GM21528 (cell line): ENCODE results near the gene CALHM6.

Experiments used
- ATAC-seq: cut with Tn5 transposase; IDR thresholded peaks from one replicate; pipeline ENCODE4 v1.9.1; 2021; ENCODE audit warnings: mild to moderate bottlenecking, moderate library complexity; ENCODE audit not compliant: unreplicated experiment, low FRiP score

The CALHM6 gene

DNA sequence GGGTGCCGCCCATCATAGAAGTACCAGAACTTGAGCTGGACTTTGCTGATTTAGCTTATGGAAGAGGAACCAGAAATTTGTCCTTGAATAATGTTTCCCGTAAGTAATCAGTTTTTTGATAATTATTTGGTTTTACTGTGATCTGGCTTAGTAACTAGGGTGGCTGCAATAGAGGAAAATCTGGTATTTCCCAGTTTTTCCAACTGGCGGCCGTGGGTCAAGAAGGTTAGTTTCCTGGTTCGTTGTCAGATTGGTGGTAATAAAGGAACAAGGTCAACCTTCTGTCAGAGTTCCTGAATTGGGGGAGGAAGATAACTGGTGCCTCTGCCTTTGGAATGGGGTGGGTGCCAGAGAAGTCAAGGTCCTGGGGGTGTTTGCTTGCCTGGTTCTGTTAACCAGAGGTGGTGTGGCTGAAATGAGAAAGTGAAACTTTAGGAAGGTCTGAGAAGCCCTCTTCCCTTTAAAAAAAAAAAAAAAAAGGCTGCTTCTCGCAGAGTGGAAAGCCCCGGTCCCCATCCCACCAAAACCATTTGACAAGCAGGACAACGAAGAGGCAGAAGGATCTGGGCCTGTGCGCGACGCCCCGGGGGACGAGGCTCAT is at the start of gene CALHM6:
Gene CALHM6 (plus strand): TSS at position 45 of the 601 bp plus-strand sequence. CDS start 555 bp downstream, at position 600.
- ATAC-seq, result peak; percentile 17

DNA sequence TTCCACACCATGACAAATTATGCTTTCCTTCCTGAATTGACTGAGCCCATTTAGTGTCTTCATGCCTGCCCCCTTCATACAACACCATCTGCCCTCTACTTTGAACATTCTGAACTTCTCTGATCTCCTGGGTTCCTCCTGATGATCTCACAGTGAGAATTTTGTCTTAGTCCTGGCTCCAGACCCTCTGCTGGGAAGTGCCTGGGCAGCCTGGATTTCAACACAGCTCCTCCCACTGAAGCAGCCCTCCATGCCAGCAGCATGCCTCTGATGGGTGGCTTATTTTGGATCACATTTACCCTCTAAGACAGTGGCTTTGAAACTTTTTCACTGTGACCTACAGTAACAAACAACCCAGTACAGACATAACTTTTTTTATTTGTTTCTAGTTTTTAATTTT is 48.9 kb upstream of the CALHM6 start:
- no peak for ATAC-seq

DNA sequence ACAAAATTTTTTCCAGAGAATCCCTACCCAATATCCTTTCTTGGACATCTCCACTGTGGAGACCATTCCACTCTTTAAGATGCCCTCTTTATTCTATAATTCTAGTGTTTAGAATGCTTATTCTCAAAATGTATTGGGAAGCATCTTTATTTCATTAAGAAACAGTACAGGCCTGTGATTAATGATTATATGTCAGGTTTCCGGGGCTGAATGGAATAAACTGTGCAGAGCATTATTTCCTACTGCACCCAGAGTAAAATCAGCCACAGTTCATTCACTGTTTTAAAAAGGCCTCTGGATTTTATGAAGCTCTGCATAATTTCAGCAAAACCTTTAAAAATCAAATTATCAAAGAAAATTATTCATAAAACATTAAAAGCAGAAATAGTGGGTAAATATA is 47.8 kb upstream of the CALHM6 start:
- ATAC-seq, result no peak

DNA sequence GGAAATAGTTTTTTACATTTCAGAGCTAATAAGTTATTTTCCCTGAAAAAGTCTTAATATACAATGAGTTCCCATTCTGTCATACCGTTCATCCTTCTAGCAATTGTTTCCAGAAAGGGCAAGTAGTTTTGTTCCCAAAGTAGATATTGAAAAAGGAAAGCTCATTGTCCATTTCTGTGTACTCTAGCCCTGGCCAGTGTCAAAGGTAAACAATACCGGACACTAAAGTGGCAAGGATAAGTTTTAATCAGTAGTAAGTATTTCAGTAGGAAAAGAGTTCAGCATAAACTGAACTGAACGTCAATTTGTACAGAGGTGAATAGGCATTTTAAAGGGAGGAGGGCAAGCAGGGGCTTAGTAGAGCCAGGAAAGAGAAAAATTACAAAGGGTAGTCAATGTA is 43.5 kb upstream of the CALHM6 start:
- ATAC-seq, result no peak

DNA sequence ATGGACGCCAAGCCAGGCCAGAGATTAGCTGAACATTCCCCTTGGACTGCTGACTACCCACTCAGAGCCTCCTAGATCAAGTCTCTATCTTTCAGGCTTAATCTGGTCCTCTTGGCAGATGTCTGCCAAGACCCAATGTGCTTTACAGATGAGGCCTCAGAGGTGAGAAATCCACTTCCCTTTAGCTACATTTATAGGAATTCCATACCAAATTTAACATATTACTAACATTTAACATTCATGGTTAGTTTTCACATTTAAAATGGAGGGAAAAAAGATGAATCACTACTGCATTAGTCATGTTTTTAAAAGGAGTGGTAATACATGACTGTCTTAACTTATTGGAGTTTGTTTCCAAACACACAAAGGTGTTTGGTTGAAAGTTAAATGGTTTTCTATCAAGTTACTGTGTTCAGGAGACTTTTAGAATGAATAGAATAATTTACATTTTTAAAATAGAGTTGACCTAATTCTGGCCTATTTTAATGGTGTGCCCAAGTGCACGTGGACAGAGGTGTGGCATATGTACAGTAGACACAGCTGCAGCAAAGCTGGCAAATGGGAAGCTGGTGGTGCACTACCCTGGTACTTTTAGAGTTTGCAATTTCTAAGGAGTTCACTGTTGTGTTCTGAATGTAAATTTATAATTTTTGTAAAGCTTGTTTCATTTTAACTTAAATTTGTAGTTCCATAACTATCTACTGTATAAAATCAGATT is 41.9 kb upstream of the CALHM6 start:
- ATAC-seq, result no peak

DNA sequence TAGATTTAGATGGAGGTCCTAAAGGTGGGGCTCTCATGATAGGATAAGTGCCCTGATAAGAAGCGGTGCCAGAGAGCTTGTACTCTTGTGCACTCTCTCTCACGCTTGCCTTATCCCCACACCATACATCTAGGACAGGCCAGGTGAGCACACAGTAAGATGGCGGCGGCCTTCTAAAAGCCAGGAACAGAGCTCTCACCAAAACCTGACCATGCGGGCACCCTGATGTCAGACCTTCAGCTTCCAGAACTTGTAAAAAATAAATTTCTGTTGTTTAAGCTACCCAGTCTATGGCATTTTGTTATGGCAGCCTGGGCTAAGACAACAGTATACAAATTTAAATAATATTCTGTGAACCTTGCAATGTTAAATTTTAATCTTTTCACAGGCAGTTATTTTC is 40.8 kb upstream of the CALHM6 start:
- ATAC-seq, result no peak

DNA sequence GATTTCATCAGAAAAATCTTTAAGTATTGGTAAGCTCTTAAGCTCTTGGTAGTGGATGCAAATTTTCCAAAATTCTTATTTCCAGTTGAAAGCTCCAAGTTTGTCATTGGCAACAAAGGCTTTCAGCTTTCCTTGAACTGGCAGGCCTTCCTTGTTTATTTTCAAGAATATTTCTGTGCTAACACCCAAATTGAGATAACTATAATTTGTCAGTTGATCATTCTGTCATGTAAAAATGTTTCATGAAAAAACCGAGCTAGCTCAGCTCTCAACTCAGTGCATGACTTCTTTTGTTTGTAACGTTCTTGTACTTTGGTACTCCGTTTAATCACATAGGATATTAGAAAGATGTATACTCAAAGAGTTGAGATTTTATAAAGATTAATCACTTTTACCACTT is 38.9 kb upstream of the CALHM6 start:
- ATAC-seq, result no peak

DNA sequence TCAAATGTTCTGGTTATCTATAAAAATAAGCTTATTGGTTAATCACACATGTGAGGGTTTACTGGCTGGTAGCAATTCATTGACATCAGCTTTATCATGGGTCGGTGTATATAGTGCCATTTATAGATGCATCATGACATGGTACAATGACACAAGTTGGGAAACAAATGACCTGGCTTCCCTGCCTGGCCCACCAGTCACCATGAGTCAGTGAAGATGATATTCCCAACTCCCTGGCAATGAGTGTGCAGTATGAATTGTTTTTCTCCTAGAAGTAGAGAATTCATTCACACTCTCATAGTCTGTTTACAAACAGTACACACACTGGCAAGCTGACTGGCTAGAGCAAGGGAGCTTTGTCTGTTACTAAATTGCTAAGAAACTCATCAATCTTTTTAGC is 37.2 kb upstream of the CALHM6 start:
- ATAC-seq, result no peak

DNA sequence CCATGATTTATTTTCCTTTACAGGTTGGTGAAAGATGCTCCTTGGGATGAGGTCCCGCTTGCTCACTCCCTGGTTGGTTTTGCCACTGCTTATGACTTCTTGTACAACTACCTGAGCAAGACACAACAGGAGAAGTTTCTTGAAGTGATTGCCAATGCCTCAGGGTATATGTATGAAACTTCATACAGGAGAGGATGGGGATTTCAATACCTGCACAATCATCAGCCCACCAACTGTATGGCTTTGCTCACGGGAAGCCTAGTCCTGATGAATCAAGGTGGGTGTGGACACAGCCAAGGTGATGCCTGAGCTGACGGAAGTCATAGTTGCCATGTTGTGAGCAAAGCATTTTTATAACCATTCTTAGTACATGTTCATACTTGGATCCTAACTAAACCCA is 34.6 kb upstream of the CALHM6 start:
- no peak for ATAC-seq

DNA sequence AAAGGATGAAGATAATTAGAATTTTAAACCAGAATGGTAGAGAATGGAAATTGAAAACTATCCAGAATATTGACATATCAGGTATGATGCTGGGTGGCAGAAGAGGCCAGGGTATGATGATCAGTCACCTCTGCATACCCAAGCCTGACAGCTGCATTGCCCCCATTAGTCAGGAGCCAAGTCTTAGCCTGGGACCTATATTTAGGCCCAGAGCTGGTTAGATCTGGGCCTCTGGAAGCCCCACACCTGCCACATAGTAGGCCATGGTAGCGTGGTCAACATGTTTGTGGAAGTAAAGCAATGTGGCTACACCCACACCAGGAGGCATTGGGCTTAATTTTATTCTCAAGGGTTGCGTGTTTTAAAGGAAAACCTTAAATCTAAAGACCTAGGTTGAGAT is 32.1 kb upstream of the CALHM6 start:
- ATAC-seq, result no peak

DNA sequence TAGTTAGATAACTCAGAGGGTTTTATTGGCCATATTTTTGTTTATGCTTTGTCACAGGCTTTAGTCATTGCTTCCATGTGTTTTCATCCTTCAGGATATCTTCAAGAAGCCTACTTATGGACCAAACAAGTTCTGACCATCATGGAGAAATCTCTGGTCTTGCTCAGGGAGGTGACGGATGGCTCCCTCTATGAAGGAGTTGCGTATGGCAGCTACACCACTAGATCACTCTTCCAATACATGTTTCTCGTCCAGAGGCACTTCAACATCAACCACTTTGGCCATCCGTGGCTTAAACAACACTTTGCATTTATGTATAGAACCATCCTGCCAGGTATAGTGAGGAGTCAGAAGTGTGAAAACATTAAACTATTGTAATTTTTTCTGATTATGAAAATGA is 30.3 kb upstream of the CALHM6 start:
- ATAC-seq, result no peak

DNA sequence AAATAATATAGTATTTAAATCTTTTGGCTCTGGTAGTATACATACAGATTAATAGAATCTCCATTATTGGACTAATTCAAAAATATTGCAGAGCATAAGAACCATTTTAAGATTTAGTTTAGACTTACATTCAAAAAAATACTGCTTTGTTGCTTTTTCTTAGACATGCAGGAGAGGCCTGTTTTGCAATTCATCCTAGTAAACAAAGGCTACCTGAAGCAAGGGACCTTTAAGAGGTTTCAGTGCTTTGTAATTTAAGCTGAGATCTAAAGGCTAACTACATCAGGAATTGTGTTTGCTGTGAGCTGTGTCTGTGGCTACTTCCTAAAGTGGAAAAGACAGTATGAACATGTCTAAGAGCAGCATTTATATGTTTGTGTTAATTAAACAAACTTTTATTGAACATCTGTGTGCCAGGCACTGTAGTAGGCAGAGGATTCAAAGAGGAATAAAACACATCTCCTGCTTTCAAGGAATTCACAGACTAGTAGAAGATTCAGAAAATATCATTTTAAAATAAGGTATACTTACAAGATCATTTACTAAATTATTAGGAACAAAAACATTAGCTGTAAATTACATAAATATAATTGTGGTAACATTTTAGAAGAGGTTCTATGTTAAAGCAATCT is 29.1 kb upstream of the CALHM6 start:
- no peak for ATAC-seq

DNA sequence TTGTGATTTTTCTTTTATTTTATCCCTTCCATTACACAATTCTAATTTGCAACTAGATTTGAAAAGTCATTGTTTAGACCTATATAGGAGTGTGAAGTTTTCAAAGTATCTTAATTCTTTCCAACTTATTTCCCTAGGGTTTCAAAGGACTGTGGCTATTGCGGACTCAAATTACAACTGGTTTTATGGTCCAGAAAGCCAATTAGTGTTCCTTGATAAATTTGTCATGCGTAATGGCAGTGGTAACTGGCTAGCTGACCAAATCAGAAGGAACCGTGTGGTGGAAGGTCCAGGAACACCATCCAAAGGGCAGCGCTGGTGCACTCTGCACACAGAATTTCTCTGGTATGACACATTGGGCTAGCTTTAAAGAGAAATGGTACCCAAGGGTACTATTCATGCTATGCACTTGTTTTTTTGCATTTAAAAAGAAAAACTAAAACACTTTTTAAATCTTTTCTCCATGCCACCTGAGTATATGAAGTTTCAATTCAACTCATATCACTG is 27.9 kb upstream of the CALHM6 start:
- no peak for ATAC-seq

DNA sequence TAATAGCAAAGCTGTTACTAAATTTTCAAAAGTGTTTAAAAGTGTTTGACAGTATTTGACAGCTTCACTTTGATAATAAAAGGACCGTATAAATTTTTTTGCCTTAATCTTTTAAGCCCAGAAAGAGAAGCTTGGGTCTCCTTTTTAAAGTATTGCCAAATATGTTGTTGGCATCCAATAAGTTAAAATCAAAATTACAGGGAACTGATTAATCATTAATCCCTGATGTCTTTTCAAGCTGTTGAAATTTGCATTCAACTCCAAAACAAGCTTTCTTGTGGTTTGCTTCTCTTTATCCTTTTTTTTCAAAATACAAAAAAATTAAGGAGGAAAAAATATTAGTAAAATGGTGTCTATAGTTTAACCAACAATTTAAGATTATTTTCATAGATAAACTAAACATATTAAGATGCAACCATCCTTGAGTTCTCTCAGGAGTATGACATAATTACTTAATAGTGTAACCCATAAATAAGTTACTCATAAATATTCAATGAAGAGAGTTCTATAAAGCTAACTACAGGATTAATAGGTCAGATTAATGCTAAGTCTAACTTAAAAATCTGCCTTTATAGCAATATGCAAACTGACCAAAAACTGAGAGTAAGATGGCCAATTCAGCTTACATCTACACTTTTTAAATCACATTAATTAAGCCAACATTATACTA is 27.0 kb upstream of the CALHM6 start:
- no peak for ATAC-seq

DNA sequence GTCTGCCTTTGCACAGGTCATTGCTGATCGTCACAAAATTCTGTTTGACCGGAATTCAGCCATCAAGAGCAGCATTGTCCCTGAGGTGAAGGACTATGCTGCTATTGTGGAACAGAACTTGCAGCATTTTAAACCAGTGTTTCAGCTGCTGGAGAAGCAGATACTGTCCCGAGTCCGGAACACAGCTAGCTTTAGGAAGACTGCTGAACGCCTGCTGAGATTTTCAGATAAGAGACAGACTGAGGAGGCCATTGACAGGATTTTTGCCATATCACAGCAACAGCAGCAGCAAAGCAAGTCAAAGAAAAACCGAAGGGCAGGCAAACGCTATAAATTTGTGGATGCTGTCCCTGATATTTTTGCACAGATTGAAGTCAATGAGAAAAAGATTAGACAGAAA is 24.6 kb upstream of the CALHM6 start:
- no peak for ATAC-seq

DNA sequence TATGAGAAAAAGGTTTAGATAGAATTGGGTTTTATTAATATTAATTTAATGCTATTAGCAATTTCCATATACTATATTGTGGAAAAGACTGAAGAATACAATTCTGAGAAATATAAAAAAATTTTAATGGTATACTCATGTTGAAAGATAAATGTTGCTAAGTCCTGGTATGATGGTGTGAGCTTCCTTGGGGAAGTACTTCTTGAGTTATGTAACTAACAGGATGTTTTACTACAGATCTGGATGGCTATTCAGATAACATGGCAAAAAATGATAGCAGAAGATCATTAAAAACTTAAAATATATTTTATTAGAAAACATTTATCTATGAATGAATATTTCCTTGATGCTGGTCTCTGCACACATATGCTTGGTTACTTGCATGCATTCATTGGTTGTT is 23.5 kb upstream of the CALHM6 start:
- ATAC-seq, result no peak

DNA sequence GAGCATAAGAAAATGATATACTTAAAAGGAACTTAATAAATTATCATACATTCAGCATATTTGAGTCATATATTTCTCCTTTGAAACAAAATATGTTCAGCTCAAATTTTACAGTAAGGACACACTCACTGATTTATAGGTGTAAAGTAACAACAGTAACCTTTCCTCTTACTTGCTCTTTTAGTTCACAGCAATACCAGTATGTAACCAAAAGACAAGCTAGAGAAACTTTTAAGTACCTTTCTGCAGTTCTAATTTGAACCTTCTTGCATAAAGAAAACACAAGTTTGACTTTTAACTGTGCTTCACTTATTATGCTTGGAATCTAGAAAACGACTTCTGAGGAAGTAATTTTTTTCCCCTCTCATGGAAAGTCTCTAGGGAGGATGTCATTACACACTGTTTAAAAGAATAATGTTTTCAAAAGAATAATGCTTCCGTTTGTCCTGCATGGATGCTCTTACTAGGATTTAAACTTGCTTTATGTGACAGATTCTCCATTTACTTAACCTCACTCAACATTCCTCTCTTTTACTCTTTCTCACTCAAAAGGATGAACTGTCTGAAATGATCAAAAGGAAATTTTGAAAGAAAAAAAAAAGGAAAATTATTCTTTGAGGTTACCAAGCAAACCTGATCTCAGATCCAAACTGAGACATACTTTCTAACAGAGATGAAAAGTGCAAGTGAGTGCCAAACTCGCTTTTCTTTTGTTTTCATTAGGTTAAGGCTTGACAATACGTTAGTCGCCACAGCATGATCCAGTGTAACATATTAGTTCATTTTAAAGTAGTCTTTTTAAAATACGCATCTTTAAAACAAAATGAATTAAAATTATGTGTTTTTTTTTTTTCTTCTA is 22.4 kb upstream of the CALHM6 start:
- ATAC-seq, result no peak

DNA sequence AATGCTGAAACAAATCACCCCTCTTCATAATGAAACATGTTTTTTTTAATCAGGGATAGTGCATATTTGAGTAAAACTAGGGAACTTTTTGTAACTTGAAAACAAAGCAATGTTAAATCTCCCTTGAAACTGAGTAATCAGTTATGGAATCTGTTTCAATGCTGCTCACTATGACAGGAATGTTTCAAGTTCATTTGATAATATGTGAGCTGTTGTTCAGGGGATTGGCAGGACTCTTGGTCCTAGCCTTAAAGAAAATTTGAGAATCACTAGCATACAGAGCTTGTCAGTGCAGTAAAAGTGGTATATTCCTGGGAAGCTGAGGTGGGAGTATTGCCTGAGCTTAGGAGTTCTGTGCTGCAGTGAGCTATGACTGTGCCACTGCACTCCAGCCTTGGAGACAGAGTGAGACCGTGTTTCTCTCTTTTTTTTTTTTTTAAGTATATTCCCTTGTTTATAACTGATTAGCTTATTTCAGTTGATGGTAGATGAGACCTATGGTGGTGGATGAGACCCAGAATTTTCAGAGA is 21.6 kb upstream of the CALHM6 start:
- no peak for ATAC-seq

DNA sequence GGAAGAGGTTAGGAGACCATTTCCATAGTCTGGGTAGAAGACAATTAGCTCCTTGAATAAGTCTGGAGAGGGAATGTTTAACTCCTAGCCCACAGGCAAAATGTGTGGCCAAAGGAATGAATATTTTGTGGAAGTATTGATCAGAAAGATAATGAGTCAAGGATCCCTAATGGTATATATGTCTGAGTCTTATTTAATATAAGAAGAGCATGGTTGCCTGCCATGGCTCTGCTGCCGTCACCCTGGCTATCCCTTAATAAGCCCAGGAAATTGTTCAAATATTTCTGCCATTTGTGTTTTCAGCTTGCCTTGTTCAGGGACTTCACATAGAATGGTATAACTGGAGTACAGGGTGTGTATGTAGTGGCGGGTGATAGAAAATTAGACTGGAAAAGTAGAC is 18.1 kb upstream of the CALHM6 start:
- ATAC-seq, result no peak

DNA sequence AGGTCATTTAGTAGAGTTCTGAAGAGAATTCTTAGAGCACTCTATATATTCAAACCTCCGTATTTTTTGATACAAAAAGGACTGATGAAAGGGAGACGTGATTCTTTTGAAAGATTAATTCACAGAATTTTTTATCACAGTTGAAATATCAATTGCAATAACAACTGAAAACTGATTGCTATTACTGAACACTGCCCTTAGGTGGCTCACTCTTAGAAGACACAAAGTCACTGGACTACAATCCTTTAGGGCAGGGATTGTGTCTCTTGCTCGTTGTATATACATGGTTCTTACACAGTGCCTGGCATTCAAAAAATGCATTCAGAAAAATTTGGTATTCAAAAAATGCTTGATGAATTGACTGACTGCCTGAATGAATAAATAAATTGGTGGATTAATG is 17.1 kb upstream of the CALHM6 start:
- peak; percentile 63 for ATAC-seq
